AG10803 (cell line): ENCODE measurements around the gene NNAT.

ENCODE experiments used
- DNase-seq: peaks from one replicate; pipeline ENCODE4 v3.0.0; 2010; ENCODE audit warnings: low read depth
- H3K4me3 ChIP-seq: 2 replicates; pipeline ENCODE4 v1.5.1; 2011; ENCODE audit warnings: mild to moderate bottlenecking, low read length, control low read depth
- TF ChIP-seq, protein P1 (sequence below): conservative IDR thresholded peaks from 2 replicates; pipeline ENCODE4 v1.5.1; 2011; ENCODE audit warnings: mild to moderate bottlenecking, low read length, control low read depth, inconsistent platforms

Gene NNAT

DNA sequence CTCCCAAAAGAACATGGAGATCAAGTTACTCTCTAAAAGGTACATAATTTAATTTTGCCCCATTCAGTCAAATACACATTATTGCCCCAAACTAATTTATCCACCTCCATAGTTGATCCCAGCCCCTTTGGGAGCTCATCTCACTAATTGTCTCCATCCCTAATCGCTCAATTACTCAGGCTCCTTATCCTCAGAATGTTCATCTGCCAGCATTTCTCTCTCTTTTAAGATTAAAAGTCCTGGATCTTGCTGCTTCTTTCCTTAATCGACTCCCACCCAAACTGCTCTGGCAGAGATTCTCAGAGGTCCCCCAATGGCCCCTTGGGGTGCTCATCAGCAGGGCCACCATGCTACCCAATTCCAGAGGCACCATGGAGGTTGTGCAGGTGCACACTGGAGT lies 18.4 kb upstream of the NNAT start:
- TF ChIP-seq, protein P1, sequence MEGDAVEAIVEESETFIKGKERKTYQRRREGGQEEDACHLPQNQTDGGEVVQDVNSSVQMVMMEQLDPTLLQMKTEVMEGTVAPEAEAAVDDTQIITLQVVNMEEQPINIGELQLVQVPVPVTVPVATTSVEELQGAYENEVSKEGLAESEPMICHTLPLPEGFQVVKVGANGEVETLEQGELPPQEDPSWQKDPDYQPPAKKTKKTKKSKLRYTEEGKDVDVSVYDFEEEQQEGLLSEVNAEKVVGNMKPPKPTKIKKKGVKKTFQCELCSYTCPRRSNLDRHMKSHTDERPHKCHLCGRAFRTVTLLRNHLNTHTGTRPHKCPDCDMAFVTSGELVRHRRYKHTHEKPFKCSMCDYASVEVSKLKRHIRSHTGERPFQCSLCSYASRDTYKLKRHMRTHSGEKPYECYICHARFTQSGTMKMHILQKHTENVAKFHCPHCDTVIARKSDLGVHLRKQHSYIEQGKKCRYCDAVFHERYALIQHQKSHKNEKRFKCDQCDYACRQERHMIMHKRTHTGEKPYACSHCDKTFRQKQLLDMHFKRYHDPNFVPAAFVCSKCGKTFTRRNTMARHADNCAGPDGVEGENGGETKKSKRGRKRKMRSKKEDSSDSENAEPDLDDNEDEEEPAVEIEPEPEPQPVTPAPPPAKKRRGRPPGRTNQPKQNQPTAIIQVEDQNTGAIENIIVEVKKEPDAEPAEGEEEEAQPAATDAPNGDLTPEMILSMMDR = no peak
- no peak for DNase-seq
- no peak overlapping the region for H3K4me3 ChIP-seq

GRCh38 chr20:37503256-37503927 lies 17.7 kb upstream of the NNAT start:
- no peak overlapping the region for H3K4me3 ChIP-seq
- no peak for DNase-seq
- TF ChIP-seq, protein P1 = no peak

GRCh38 chr20:37504404-37505096 lies 16.5 kb upstream of the NNAT start:
- DNase-seq = no peak
- no peak overlapping the region for H3K4me3 ChIP-seq
- TF ChIP-seq, protein P1 = no peak

GRCh38 chr20:37505263-37506151 lies 15.5 kb upstream of the NNAT start:
- H3K4me3 ChIP-seq = no peak overlapping the region
- DNase-seq = no peak
- TF ChIP-seq, protein P1 = no peak

- H3K4me3 ChIP-seq = no peak overlapping the region
- no peak for DNase-seq
- TF ChIP-seq, protein P1 = no peak
Observed at GRCh38 chr20:37506152-37506725, 14.8 kb upstream of the NNAT start.

GRCh38 chr20:37510226-37510625 lies 10.8 kb upstream of the NNAT start:
- no peak for DNase-seq
- no peak overlapping the region for H3K4me3 ChIP-seq
- TF ChIP-seq, protein P1 = no peak
